Measurements from ENCODE around the gene TCHH. TPM values are rescaled to one million over a fixed set of nuclear protein-coding genes. Genes with fewer than 3 reads are reported as not detected.
A peak's percentile ranks its signal among the peaks of the same experiment; 100 is the strongest.

The TCHH gene
- total and polyA plus RNA-seq, 10 of the 15 experiments (the other 5 are each of a cell fraction or from before 2014, with no cell fraction given) = not detected

DNA sequence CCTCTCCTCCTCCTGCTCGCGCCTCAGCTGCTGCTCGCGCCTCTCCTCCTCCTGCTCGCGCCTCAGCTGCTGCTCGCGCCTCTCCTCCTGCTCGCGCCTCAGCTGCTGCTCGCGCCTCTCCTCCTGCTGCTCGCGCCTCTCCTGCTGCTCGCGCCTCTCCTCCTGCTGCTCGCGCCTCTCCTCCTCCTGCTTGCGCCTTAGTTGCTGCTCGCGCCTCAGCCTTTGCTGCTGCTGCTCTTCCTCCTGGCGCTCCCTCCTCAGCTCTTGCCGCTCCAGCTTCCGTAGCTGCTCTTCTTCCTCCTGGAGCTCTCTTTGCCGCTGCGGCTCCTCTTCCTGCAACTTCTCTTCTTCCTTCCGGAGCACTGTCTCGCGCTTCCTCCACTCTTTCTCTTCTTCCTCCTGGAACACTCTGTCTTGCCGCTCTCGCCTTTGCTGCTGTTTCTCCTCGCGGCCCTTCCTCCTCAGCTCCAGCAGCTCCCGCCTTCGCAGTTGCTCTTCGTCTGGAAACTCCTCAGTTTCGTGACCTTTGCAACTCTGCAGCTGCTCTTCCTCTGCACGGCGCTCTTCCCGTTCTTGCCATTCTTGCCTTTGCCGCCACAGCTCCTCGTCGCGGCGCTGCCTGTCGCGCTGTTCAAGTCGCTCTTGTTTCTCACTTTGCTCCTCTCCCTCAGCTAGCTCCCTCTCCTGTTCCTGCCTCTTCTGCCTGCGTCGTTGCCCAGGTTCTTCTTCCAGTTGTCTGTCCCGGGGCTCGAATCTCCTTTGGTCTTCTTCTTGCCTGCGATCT, 3.0 kb downstream of the TCHH start:
- Histone ChIP-seq H3K4me2 (ENCODE audit: control insufficient read depth, insufficient read depth) (peak overlapping the region; percentile 84), H3K4me3 (peak overlapping the region; percentile 41; the same call in 1 of the 2 replicates), H3K4me1 (ENCODE audit: control insufficient read depth, insufficient read depth, low read length) (peaks cover 5% of the 10 kb centered on the region), H3K9ac (ENCODE audit: control insufficient read depth, insufficient read depth, low read length) (no peak overlapping the region), H3K9me3 (replicated peaks; ENCODE audit: control insufficient read depth, insufficient read depth, low read length) (no peaks in the 10 kb centered on the region; the same call in 2 of the 3 replicates), H2AFZ (ENCODE audit: control insufficient read depth, low read depth, low read length) (peak overlapping the region; percentile 23), H4K20me1 (ENCODE audit: control insufficient read depth, insufficient read depth) (no peaks in the 10 kb centered on the region; the same call in 1 of the 2 replicates), H3K79me2 (ENCODE audit: control insufficient read depth, insufficient read depth, low read length) (no peaks in the 10 kb centered on the region), H3K27ac (ENCODE audit: control insufficient read depth, insufficient read depth) (no peak overlapping the region), H3K36me3 (ENCODE audit: control insufficient read depth in 2 of 2, insufficient read depth in 2 of 2, low read length in 1 of 2) (no peaks in the 10 kb centered on the region), H3K27me3 (replicated peaks in 1 of 2; ENCODE audit: control insufficient read depth in 2 of 2, insufficient read depth in 2 of 2, low read length in 1 of 2) (peaks cover 19 to 47% of the 10 kb centered on the region in 2 experiments)
- TF ChIP-seq, protein P1, sequence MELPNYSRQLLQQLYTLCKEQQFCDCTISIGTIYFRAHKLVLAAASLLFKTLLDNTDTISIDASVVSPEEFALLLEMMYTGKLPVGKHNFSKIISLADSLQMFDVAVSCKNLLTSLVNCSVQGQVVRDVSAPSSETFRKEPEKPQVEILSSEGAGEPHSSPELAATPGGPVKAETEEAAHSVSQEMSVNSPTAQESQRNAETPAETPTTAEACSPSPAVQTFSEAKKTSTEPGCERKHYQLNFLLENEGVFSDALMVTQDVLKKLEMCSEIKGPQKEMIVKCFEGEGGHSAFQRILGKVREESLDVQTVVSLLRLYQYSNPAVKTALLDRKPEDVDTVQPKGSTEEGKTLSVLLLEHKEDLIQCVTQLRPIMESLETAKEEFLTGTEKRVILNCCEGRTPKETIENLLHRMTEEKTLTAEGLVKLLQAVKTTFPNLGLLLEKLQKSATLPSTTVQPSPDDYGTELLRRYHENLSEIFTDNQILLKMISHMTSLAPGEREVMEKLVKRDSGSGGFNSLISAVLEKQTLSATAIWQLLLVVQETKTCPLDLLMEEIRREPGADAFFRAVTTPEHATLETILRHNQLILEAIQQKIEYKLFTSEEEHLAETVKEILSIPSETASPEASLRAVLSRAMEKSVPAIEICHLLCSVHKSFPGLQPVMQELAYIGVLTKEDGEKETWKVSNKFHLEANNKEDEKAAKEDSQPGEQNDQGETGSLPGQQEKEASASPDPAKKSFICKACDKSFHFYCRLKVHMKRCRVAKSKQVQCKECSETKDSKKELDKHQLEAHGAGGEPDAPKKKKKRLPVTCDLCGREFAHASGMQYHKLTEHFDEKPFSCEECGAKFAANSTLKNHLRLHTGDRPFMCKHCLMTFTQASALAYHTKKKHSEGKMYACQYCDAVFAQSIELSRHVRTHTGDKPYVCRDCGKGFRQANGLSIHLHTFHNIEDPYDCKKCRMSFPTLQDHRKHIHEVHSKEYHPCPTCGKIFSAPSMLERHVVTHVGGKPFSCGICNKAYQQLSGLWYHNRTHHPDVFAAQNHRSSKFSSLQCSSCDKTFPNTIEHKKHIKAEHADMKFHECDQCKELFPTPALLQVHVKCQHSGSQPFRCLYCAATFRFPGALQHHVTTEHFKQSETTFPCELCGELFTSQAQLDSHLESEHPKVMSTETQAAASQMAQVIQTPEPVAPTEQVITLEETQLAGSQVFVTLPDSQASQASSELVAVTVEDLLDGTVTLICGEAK (IDR thresholded peaks at IDR 0.05; ENCODE audit: borderline replicate concordance) = no peak
- TF ChIP-seq IRF4 (IDR thresholded peaks at IDR 0.05; ENCODE audit: low read depth, low read length) (no peak), RELA (IDR thresholded peaks at IDR 0.05; ENCODE audit: borderline replicate concordance, partially characterized antibody) (no peak), POU2F2 (IDR thresholded peaks at IDR 0.05; ENCODE audit: borderline replicate concordance, low read depth, low read length) (no peak), HDAC2 (IDR thresholded peaks at IDR 0.05) (no peak), HDGF (IDR thresholded peaks at IDR 0.05) (no peak), DPF2 (IDR thresholded peaks at IDR 0.05) (no peak), MYB (IDR thresholded peaks at IDR 0.05; ENCODE audit: borderline replicate concordance, low read depth, low read length) (no peak), KDM1A (IDR thresholded peaks at IDR 0.05; ENCODE audit: borderline replicate concordance) (no peak)
- TF ChIP-seq, protein P2, sequence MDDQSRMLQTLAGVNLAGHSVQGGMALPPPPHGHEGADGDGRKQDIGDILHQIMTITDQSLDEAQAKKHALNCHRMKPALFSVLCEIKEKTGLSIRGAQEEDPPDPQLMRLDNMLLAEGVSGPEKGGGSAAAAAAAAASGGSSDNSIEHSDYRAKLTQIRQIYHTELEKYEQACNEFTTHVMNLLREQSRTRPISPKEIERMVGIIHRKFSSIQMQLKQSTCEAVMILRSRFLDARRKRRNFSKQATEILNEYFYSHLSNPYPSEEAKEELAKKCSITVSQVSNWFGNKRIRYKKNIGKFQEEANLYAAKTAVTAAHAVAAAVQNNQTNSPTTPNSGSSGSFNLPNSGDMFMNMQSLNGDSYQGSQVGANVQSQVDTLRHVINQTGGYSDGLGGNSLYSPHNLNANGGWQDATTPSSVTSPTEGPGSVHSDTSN (IDR thresholded peaks at IDR 0.05; ENCODE audit: insufficient replicate concordance, low read depth, low read length) = no peak
- TF ChIP-seq, protein P3, sequence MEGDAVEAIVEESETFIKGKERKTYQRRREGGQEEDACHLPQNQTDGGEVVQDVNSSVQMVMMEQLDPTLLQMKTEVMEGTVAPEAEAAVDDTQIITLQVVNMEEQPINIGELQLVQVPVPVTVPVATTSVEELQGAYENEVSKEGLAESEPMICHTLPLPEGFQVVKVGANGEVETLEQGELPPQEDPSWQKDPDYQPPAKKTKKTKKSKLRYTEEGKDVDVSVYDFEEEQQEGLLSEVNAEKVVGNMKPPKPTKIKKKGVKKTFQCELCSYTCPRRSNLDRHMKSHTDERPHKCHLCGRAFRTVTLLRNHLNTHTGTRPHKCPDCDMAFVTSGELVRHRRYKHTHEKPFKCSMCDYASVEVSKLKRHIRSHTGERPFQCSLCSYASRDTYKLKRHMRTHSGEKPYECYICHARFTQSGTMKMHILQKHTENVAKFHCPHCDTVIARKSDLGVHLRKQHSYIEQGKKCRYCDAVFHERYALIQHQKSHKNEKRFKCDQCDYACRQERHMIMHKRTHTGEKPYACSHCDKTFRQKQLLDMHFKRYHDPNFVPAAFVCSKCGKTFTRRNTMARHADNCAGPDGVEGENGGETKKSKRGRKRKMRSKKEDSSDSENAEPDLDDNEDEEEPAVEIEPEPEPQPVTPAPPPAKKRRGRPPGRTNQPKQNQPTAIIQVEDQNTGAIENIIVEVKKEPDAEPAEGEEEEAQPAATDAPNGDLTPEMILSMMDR (IDR thresholded peaks at IDR 0.05 in 2 of 3, conservative IDR thresholded peaks at IDR 0.05 in 1 of 3; ENCODE audit: control insufficient read depth in 2 of 3, extremely low read depth in 1 of 3, insufficient read depth in 1 of 3, low read depth in 3 of 3, low read length in 3 of 3) = no peak
- TF ChIP-seq, protein P4, sequence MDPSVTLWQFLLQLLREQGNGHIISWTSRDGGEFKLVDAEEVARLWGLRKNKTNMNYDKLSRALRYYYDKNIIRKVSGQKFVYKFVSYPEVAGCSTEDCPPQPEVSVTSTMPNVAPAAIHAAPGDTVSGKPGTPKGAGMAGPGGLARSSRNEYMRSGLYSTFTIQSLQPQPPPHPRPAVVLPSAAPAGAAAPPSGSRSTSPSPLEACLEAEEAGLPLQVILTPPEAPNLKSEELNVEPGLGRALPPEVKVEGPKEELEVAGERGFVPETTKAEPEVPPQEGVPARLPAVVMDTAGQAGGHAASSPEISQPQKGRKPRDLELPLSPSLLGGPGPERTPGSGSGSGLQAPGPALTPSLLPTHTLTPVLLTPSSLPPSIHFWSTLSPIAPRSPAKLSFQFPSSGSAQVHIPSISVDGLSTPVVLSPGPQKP (IDR thresholded peaks at IDR 0.05; ENCODE audit: low read depth, low read length) = no peak
- RAD21 ChIA-PET (ENCODE audit: unreplicated experiment) = no interaction called here
- POLR2A ChIA-PET = interaction anchor here (0.6 kb wide), 1 partner anchor 58 kb away, joined by 3 read pairs; no protein-coding TSS in a partner anchor
- CTCF ChIA-PET = no interaction called here
- FAIRE-seq (no peak), ATAC-seq (no peak), DNase-seq (ENCODE audit: low read depth, low spot score) (no peak)
- no TSS peak for BruUV-seq (replicated peaks)
- 6% methylated on average over 40 of the region's 53 CpGs for WGBS (ENCODE audit: insufficient coverage, insufficient replicate concordance, low lambda C conversion rate, missing lambda C conversion rate)
- SMC1A ChIA-PET (ENCODE audit: uncharacterized antibody, unreplicated experiment) = no interaction called here
- in situ Hi-C loops (cut with MboI) (no loop called here), intact Hi-C loops (cut with micrococcal nuclease; ENCODE audit: unreplicated experiment) (no loop called here)
